HEK293 (cell line): ENCODE data around the gene VPS13D.

ENCODE experiments used
- CTCF ChIA-PET: fragments of 350-600 bp; formaldehyde crosslinking; extraction: SDS; loops from one replicate; lab custom pipeline; 2021; ENCODE audit warnings: antibody characterized with exemption; lab: Yijun Ruan, JAX
- POLR2A ChIA-PET: fragments of 300-600 bp; formaldehyde crosslinking; extraction: SDS; loops from one replicate; lab custom pipeline; 2020; ENCODE audit warnings: antibody characterized with exemption, inconsistent platforms; lab: Yijun Ruan, JAX
- H3K27ac ChIP-seq: fragments of 200-500 bp; sonication (Bioruptor generic); 2 replicates; pipeline ENCODE4 v1.5.1; 2014; ENCODE audit warnings: low read depth, low read length, control low read depth, inconsistent platforms; ENCODE audit errors: extremely low read depth
- H3K36me3 ChIP-seq, 2 experiments: fragments of 200-500 bp in 1 of 2; sonication (Bioruptor generic) in 1 of 2; 1 replicate in 1 of 2; 2 replicates in 1 of 2; pipeline ENCODE4 v1.5.1; 2014 to 2017; ENCODE audit warnings: inconsistent platforms in 2 of 2, low read length in 2 of 2; ENCODE audit not compliant: control insufficient read depth in 2 of 2, insufficient read depth in 1 of 2
- H3K4me1 ChIP-seq: fragments of 200-500 bp; sonication (Bioruptor generic); 2 replicates; pipeline ENCODE4 v1.5.1; 2014; ENCODE audit warnings: mild to moderate bottlenecking, low read length, inconsistent platforms; ENCODE audit not compliant: control insufficient read depth, insufficient read depth
- H3K4me3 ChIP-seq: 2 replicates; pipeline ENCODE4 v1.5.1; 2011; ENCODE audit warnings: low read depth, mild to moderate bottlenecking, control low read depth, low read length, moderate library complexity
- H3K9me3 ChIP-seq: fragments of 200-500 bp; sonication (Bioruptor generic); 2 replicates; pipeline ENCODE4 v1.5.1; 2014; ENCODE audit warnings: low read depth, low read length, inconsistent platforms; ENCODE audit not compliant: control insufficient read depth, insufficient read depth
- FEZF1 ChIP-seq: fragments of 450-650 bp; formaldehyde crosslinking; IDR thresholded peaks from 2 replicates; pipeline ENCODE4 v1.5.1; 2016; ENCODE audit warnings: missing biosample characterization, missing genetic modification characterization
- INSM2 ChIP-seq: fragments of 450-650 bp; formaldehyde crosslinking; IDR thresholded peaks from 2 replicates; pipeline ENCODE4 v1.5.1; 2016; ENCODE audit warnings: missing biosample characterization, missing genetic modification characterization
- PBX3 ChIP-seq: sonication (generic); formaldehyde crosslinking; IDR thresholded peaks from 2 replicates; pipeline ENCODE4 v1.8.1; 2022; ENCODE audit warnings: mild to moderate bottlenecking, moderate library complexity, missing genetic modification reagents
- PRDM10 ChIP-seq: fragments of 450-650 bp; formaldehyde crosslinking; IDR thresholded peaks from 2 replicates; pipeline ENCODE4 v1.5.1; 2016; ENCODE audit warnings: missing biosample characterization, missing genetic modification characterization
- RBAK ChIP-seq: fragments of 450-650 bp; formaldehyde crosslinking; IDR thresholded peaks from 2 replicates; pipeline ENCODE4 v1.5.1; 2016; ENCODE audit warnings: missing biosample characterization, missing genetic modification characterization
- SALL2 ChIP-seq: fragments of 450-650 bp; formaldehyde crosslinking; IDR thresholded peaks from 2 replicates; pipeline ENCODE4 v1.5.0; 2017; ENCODE audit warnings: missing biosample characterization, mild to moderate bottlenecking, missing genetic modification characterization, borderline replicate concordance
- ZBTB48 ChIP-seq: fragments of 450-650 bp; formaldehyde crosslinking; IDR thresholded peaks from 2 replicates; pipeline ENCODE4 v1.5.1; 2016; ENCODE audit warnings: missing biosample characterization, missing genetic modification characterization
- ZBTB49 ChIP-seq: fragments of 450-650 bp; formaldehyde crosslinking; IDR thresholded peaks from 2 replicates; pipeline ENCODE4 v1.5.1; 2016; ENCODE audit warnings: missing biosample characterization, missing genetic modification characterization, low read depth
- ZFP69B ChIP-seq: fragments of 450-650 bp; formaldehyde crosslinking; IDR thresholded peaks from 2 replicates; pipeline ENCODE4 v1.5.1; 2016; ENCODE audit warnings: missing biosample characterization, missing genetic modification characterization
- ZNF146 ChIP-seq: fragments of 450-650 bp; formaldehyde crosslinking; IDR thresholded peaks from 2 replicates; pipeline ENCODE4 v1.5.1; 2016; ENCODE audit warnings: missing biosample characterization, missing genetic modification characterization
- ZNF169 ChIP-seq: fragments of 450-650 bp; formaldehyde crosslinking; IDR thresholded peaks from 2 replicates; pipeline ENCODE4 v1.5.1; 2016; ENCODE audit warnings: missing biosample characterization, missing genetic modification characterization
- ZNF223 ChIP-seq: fragments of 450-650 bp; formaldehyde crosslinking; IDR thresholded peaks from 2 replicates; pipeline ENCODE4 v1.5.1; 2016; ENCODE audit warnings: missing biosample characterization, missing genetic modification characterization
- ZNF394 ChIP-seq: fragments of 450-650 bp; formaldehyde crosslinking; IDR thresholded peaks from 2 replicates; pipeline ENCODE4 v1.5.1; 2016; ENCODE audit warnings: missing biosample characterization, missing genetic modification characterization, mild to moderate bottlenecking, moderate library complexity, borderline replicate concordance
- ZNF398 ChIP-seq: fragments of 450-650 bp; formaldehyde crosslinking; IDR thresholded peaks from 2 replicates; pipeline ENCODE4 v1.5.1; 2017; ENCODE audit warnings: missing biosample characterization, missing genetic modification characterization
- ZNF433 ChIP-seq: fragments of 450-650 bp; formaldehyde crosslinking; IDR thresholded peaks from 2 replicates; pipeline ENCODE4 v1.5.1; 2016; ENCODE audit warnings: missing biosample characterization, missing genetic modification characterization, low read depth
- ZNF514 ChIP-seq: fragments of 450-650 bp; formaldehyde crosslinking; IDR thresholded peaks from 2 replicates; pipeline ENCODE4 v1.5.1; 2016; ENCODE audit warnings: missing biosample characterization, missing genetic modification characterization
- ZNF596 ChIP-seq: fragments of 450-650 bp; IDR thresholded peaks from 2 replicates; pipeline ENCODE4 v1.5.0; 2018; ENCODE audit warnings: missing biosample characterization, mild to moderate bottlenecking, missing genetic modification characterization, moderate library complexity
- ZNF654 ChIP-seq: fragments of 450-650 bp; formaldehyde crosslinking; IDR thresholded peaks from 2 replicates; pipeline ENCODE4 v1.5.1; 2016; ENCODE audit warnings: low read depth, missing biosample characterization, missing genetic modification characterization
- ZNF660 ChIP-seq: fragments of 450-650 bp; IDR thresholded peaks from 2 replicates; pipeline ENCODE4 v1.5.1; 2018; ENCODE audit warnings: missing biosample characterization, mild to moderate bottlenecking, missing genetic modification characterization
- ZSCAN30 ChIP-seq: fragments of 450-650 bp; IDR thresholded peaks from 2 replicates; pipeline ENCODE4 v1.5.1; 2018; ENCODE audit warnings: missing biosample characterization, mild to moderate bottlenecking, missing genetic modification characterization, moderate library complexity

The VPS13D gene

GRCh38 chr1:12415038-12415466, 185.2 kb downstream of the VPS13D start:
- H3K4me3 ChIP-seq, result no peak overlapping the region
- no peak overlapping the region for H3K27ac ChIP-seq
- CTCF ChIA-PET, result no interaction called here
- TF ChIP-seq ZNF433 (tag by site-specific recombination) (no peak), ZSCAN30 (no peak), SALL2 (tag by site-specific recombination) (no peak), ZNF146 (no peak), ZNF169 (tag by site-specific recombination) (no peak), ZNF660 (no peak), PRDM10 (tag by site-specific recombination) (no peak), ZNF514 (tag by site-specific recombination) (no peak)
- TF ChIP-seq, all 188 proteins: peak for 0
- Histone ChIP-seq H3K36me3 (peaks cover 0 to 62% of the 10 kb centered on the region in 2 experiments; a peak in 2 of 3 replicates), H3K9me3 (no peaks in the 10 kb centered on the region), H3K4me1 (no peaks in the 10 kb centered on the region)
- POLR2A ChIA-PET, result no interaction called here

GRCh38 chr1:12416101-12416500, 186.3 kb downstream of the VPS13D start:
- H3K4me3 ChIP-seq, result no peak overlapping the region
- H3K36me3 ChIP-seq, result peaks cover 0 to 60% of the 10 kb centered on the region in 2 experiments; a peak in 2 of 3 replicates
- POLR2A ChIA-PET, result no interaction called here
- CTCF ChIA-PET, result interaction anchor here (0.7 to 2.4 kb wide), 3 partner anchors 9 to 243 kb away, joined by 3 to 9 read pairs (median 3); no protein-coding TSS in a partner anchor
- no peaks in the 10 kb centered on the region for H3K9me3 ChIP-seq
- TF ChIP-seq ZNF394 (tag by site-specific recombination) (no peak), ZBTB48 (tag by site-specific recombination) (no peak), ZNF223 (tag by site-specific recombination) (no peak), RBAK (no peak), ZBTB49 (no peak), ZNF654 (tag by site-specific recombination) (no peak), FEZF1 (tag by site-specific recombination) (no peak), ZNF398 (no peak), ZNF596 (no peak), PBX3 (no peak), ZFP69B (tag by site-specific recombination) (no peak), INSM2 (tag by site-specific recombination) (no peak)
- H3K4me1 ChIP-seq, result no peaks in the 10 kb centered on the region
- H3K27ac ChIP-seq, result no peak overlapping the region
